Prostate gland (tissue), 2 donors: Measurements from ENCODE around the gene IGSF22.

Experiments
- CTCF ChIP-seq, 4 experiments: fragments of 200-600 bp in 2 of 4; fragments of 450-650 bp in 2 of 4; sonication (generic) in 2 of 4; IDR thresholded peaks; 1 replicate in 3 of 4; 2 replicates in 1 of 4; pipeline ENCODE4 v1.5.1; 2016 to 2019; ENCODE audit warnings: antibody characterized with exemption in 4 of 4, mild to moderate bottlenecking in 2 of 4, moderate library complexity in 2 of 4
- POLR2A ChIP-seq: fragments of 450-650 bp; IDR thresholded peaks from one replicate; pipeline ENCODE4 v1.6.1; 2016; ENCODE audit warnings: antibody characterized with exemption, mild to moderate bottlenecking

GRCh38 chr11:18684267-18684666 lies 41.7 kb downstream of the IGSF22 start:
- no peak for TF ChIP-seq CTCF (IDR thresholded peaks at IDR 0.05)
- no peak for TF ChIP-seq POLR2A
